HCT116 (cell line): Measurements from ENCODE around the gene VCX2. TPM values are rescaled to one million over a fixed set of nuclear protein-coding genes. Genes with fewer than 3 reads are reported as not detected.

Experiments used
- ATAC-seq: fragments of 200-7000 bp; cut with Tn5 transposase; 2 replicates; pipeline ENCODE4 v1.9.1; 2020; ENCODE audit warnings: mild to moderate bottlenecking, moderate library complexity
- BruUV-seq: library from RNA; stranded (reverse); fragments of 400-500 nt; replicated peaks from 2 replicates; lab custom pipeline; 2021; lab: Mats Ljungman, UMichigan
- CTCF ChIA-PET: fragments of 300-600 bp; sonication (Branson Sonifier 250); formaldehyde crosslinking; loops from one replicate; lab custom pipeline; 2021; ENCODE audit warnings: antibody characterized with exemption; lab: Charles Lee
- POLR2A ChIA-PET: fragments of 300-600, 350-600 bp; sonication (Branson Sonifier 250); formaldehyde crosslinking; loops from one replicate; lab custom pipeline; 2021; ENCODE audit warnings: antibody characterized with exemption; lab: Charles Lee
- RAD21 ChIA-PET, 2 experiments: fragments of 300-600 bp; sonication (Branson Sonifier 250); formaldehyde crosslinking; loops; one replicate each; lab custom pipeline; 2023; ENCODE audit warnings: low total read pairs in 2 of 2; ENCODE audit not compliant: uncharacterized antibody in 2 of 2, unreplicated experiment in 2 of 2, low non-redundant PET in 1 of 2; lab: Charles Lee
- DNase-seq: peaks from one replicate; pipeline ENCODE4 v3.0.0-alpha.2; 2010; ENCODE audit warnings: low read depth, low spot score
- H2AFZ ChIP-seq: fragments of 200-600 bp; shearing (Covaris generic), sonication (generic); 2 replicates; pipeline ENCODE4 v1.6.1; 2017; ENCODE audit warnings: low read depth, mixed run types, mixed read lengths, antibody characterized with exemption, low read length; ENCODE audit not compliant: poor library complexity, severe bottlenecking
- H3K27ac ChIP-seq: 2 replicates; pipeline ENCODE4 v1.5.1; 2012; ENCODE audit warnings: low read depth, low read length
- H3K27me3 ChIP-seq: fragments of 200-600 bp; sonication (generic); 2 replicates; pipeline ENCODE4 v1.6.1; 2016; ENCODE audit warnings: mixed run types, low read length, mixed read lengths; ENCODE audit not compliant: insufficient read depth
- H3K36me3 ChIP-seq, 2 experiments: fragments of 200-500 bp in 1 of 2; fragments of 200-600 bp in 1 of 2; sonication (Bioruptor generic) in 1 of 2; sonication (generic) in 1 of 2; 2 replicates each; pipeline versions ENCODE4 v1.5.1 to v1.6.1; 2014 to 2016; ENCODE audit warnings: low read length in 2 of 2, inconsistent platforms in 1 of 2, mixed read lengths in 1 of 2, mixed run types in 1 of 2; ENCODE audit not compliant: insufficient read depth in 2 of 2, control insufficient read depth in 1 of 2
- H3K4me1 ChIP-seq, 2 experiments: fragments of 200-600 bp in 1 of 2; sonication (generic) in 1 of 2; 2 replicates each; pipeline versions ENCODE4 v1.5.1 to v1.6.1; 2012 to 2017; ENCODE audit warnings: low read length in 2 of 2, inconsistent platforms in 1 of 2, mild to moderate bottlenecking in 1 of 2, mixed read lengths in 1 of 2, mixed run types in 1 of 2, moderate library complexity in 1 of 2; ENCODE audit not compliant: insufficient read depth in 2 of 2, control insufficient read depth in 1 of 2
- H3K4me2 ChIP-seq: fragments of 200-600 bp; sonication (generic); 2 replicates; pipeline ENCODE4 v1.6.1; 2017; ENCODE audit warnings: mixed run types, low read length, mixed read lengths
- H3K4me3 ChIP-seq, 2 experiments: fragments of 200-600 bp in 1 of 2; sonication (generic) in 1 of 2; replicated peaks in 1 of 2; 2 replicates each; pipeline ENCODE4 v1.5.1; 2011 to 2016; ENCODE audit warnings: low read length in 2 of 2, control low read depth in 1 of 2, low read depth in 1 of 2, mild to moderate bottlenecking in 1 of 2, mixed read lengths in 1 of 2, mixed run types in 1 of 2
- H3K79me2 ChIP-seq: fragments of 200-600 bp; sonication (generic); 2 replicates; pipeline ENCODE4 v1.6.1; 2017; ENCODE audit warnings: mild to moderate bottlenecking, mixed run types, low read length, moderate library complexity, mixed read lengths; ENCODE audit not compliant: insufficient read depth
- H3K9ac ChIP-seq: fragments of 200-600 bp; sonication (generic); 2 replicates; pipeline ENCODE4 v1.6.1; 2016; ENCODE audit warnings: low read length, mixed read lengths
- H3K9me2 ChIP-seq: fragments of 200-600 bp; sonication (generic), shearing (Covaris generic); 2 replicates; pipeline ENCODE4 v1.6.1; 2017; ENCODE audit warnings: mixed run types, mild to moderate bottlenecking, moderate library complexity; ENCODE audit not compliant: insufficient read depth
- H3K9me3 ChIP-seq, 2 experiments: fragments of 200-500 bp in 1 of 2; fragments of 200-600 bp in 1 of 2; sonication (Bioruptor generic) in 1 of 2; sonication (generic) in 1 of 2; 2 replicates each; pipeline ENCODE4 v1.6.1; 2014 to 2017; ENCODE audit warnings: low read length in 2 of 2, mixed read lengths in 2 of 2, inconsistent platforms in 1 of 2, low read depth in 1 of 2, mild to moderate bottlenecking in 1 of 2, mixed run types in 1 of 2, moderate library complexity in 1 of 2; ENCODE audit not compliant: control insufficient read depth in 1 of 2, insufficient read depth in 1 of 2
- H4K20me1 ChIP-seq: fragments of 200-600 bp; sonication (generic), shearing (Covaris generic); 2 replicates; pipeline ENCODE4 v1.6.1; 2017; ENCODE audit warnings: mixed run types, mild to moderate bottlenecking, moderate library complexity; ENCODE audit not compliant: insufficient read depth
- ATF3 ChIP-seq: IDR thresholded peaks from 2 replicates; pipeline ENCODE4 v1.6.1; 2012
- CBX3 ChIP-seq: IDR thresholded peaks from 2 replicates; pipeline ENCODE4 v1.6.1; 2012; ENCODE audit warnings: low read depth
- CTCF ChIP-seq, 3 experiments: fragments of 200-600 bp in 1 of 3; sonication (generic) in 1 of 3; IDR thresholded peaks in 2 of 3; conservative IDR thresholded peaks in 1 of 3; 2 replicates each; pipeline ENCODE4 v1.5.1; 2012 to 2017; ENCODE audit warnings: low read depth in 2 of 3, low read length in 2 of 3, antibody characterized with exemption in 1 of 3, borderline replicate concordance in 1 of 3, control low read depth in 1 of 3, mild to moderate bottlenecking in 1 of 3, mixed read lengths in 1 of 3, mixed run types in 1 of 3, moderate library complexity in 1 of 3; ENCODE audit not compliant: insufficient read depth in 1 of 3
- EGR1 ChIP-seq: IDR thresholded peaks from 2 replicates; pipeline ENCODE4 v1.6.1; 2012; ENCODE audit warnings: low read depth
- ELF1 ChIP-seq: IDR thresholded peaks from 2 replicates; pipeline ENCODE4 v1.6.1; 2012; ENCODE audit warnings: low read depth, borderline replicate concordance
- EZH2 ChIP-seq: fragments of 200-600 bp; sonication (generic); IDR thresholded peaks from 2 replicates; pipeline ENCODE4 v1.6.1; 2017; ENCODE audit warnings: antibody characterized with exemption, mixed run types
- EZH2phosphoT487 ChIP-seq: fragments of 200-600 bp; IDR thresholded peaks from 2 replicates; pipeline ENCODE4 v1.6.1; 2018; ENCODE audit warnings: antibody characterized with exemption, borderline replicate concordance
- FOSL1 ChIP-seq: IDR thresholded peaks from 2 replicates; pipeline ENCODE4 v1.6.1; 2012; ENCODE audit warnings: low read depth
- POLR2A ChIP-seq: IDR thresholded peaks from 2 replicates; pipeline ENCODE4 v1.7.0; 2011; ENCODE audit warnings: borderline replicate concordance; ENCODE audit not compliant: insufficient read depth, insufficient read length; ENCODE audit errors: extremely low read depth
- POLR2AphosphoS5 ChIP-seq: IDR thresholded peaks from 2 replicates; pipeline ENCODE4 v1.6.1; 2011; ENCODE audit warnings: mild to moderate bottlenecking, low read depth, low read length, moderate library complexity
- REST ChIP-seq: IDR thresholded peaks from 2 replicates; pipeline ENCODE4 v1.6.1; 2012; ENCODE audit warnings: low read depth
- SIN3A ChIP-seq: IDR thresholded peaks from 2 replicates; pipeline ENCODE4 v1.6.1; 2012; ENCODE audit warnings: low read depth
- SP1 ChIP-seq: IDR thresholded peaks from 2 replicates; pipeline ENCODE4 v1.6.1; 2012; ENCODE audit warnings: low read depth
- TCF7L2 ChIP-seq: IDR thresholded peaks from 2 replicates; pipeline ENCODE4 v1.7.0; 2011; ENCODE audit warnings: borderline replicate concordance, inconsistent platforms; ENCODE audit not compliant: insufficient read depth, insufficient read length; ENCODE audit errors: extremely low read depth
- YY1 ChIP-seq: IDR thresholded peaks from 2 replicates; pipeline ENCODE4 v1.6.1; 2011; ENCODE audit warnings: low read length, low read depth, moderate library complexity, mild to moderate bottlenecking; ENCODE audit not compliant: insufficient replicate concordance; ENCODE audit errors: extremely low read depth
- ZFX ChIP-seq: fragments of 450-650 bp; IDR thresholded peaks from 2 replicates; pipeline ENCODE4 v1.6.1; 2017
- ZNF274 ChIP-seq: fragments of 200-500 bp; sonication (Bioruptor generic); IDR thresholded peaks from 2 replicates; pipeline ENCODE4 v1.6.1; 2014; ENCODE audit warnings: mild to moderate bottlenecking, low read depth, low read length, inconsistent platforms
- intact Hi-C: fragments of 100-400 bp; cut with micrococcal nuclease; formaldehyde crosslinking; loops from 2 replicates; pipeline ENCODE4 v1.10.0; 2022
- total RNA-seq: library from RNA; stranded (reverse); gene quantifications from one replicate; pipeline ENCODE4 v1.2.1, GENCODE V29; 2021; ENCODE audit not compliant: unreplicated experiment

VCX2 gene
- total RNA-seq, 1 experiment from 2014 or later, result not detected

GRCh38 chrX:8138252-8138651 lies 32.8 kb downstream of the VCX2 start:
- Histone ChIP-seq H3K4me1 (no peaks in the 10 kb centered on the region), H3K9me2 (no peaks in the 10 kb centered on the region), H3K36me3 (no peaks in the 10 kb centered on the region), H3K4me2 (no peak overlapping the region), H4K20me1 (no peaks in the 10 kb centered on the region), H3K79me2 (no peaks in the 10 kb centered on the region), H3K27me3 (no peaks in the 10 kb centered on the region), H3K9me3 (no peaks in the 10 kb centered on the region), H3K4me3 (no peak overlapping the region), H3K27ac (no peak overlapping the region), H2AFZ (no peak overlapping the region), H3K9ac (no peak overlapping the region)
- TF ChIP-seq ZNF274, result no peak
- no peak for TF ChIP-seq YY1
- CTCF ChIA-PET, result no interaction called here
- BruUV-seq, result no TSS peak
- intact Hi-C loops, result no loop called here
- ATAC-seq (no peak), DNase-seq (no peak)
- RAD21 ChIA-PET, result no interaction called here
- POLR2A ChIA-PET, result no interaction called here

- ChIA-PET POLR2A (no interaction called here), RAD21 (no interaction called here), CTCF (no interaction called here)
- Histone ChIP-seq H3K36me3 (no peaks in the 10 kb centered on the region), H3K4me1 (no peaks in the 10 kb centered on the region), H3K9me2 (no peaks in the 10 kb centered on the region), H3K4me3 (no peak overlapping the region), H3K27ac (no peak overlapping the region), H3K27me3 (no peaks in the 10 kb centered on the region), H3K79me2 (no peaks in the 10 kb centered on the region), H3K4me2 (no peak overlapping the region), H3K9ac (no peak overlapping the region), H2AFZ (no peak overlapping the region), H3K9me3 (no peaks in the 10 kb centered on the region), H4K20me1 (no peaks in the 10 kb centered on the region)
- intact Hi-C loops, result no loop called here
- DNase-seq (no peak), ATAC-seq (no peak)
- TF ChIP-seq ATF3 (no peak), ZNF274 (no peak), REST (no peak), FOSL1 (no peak), SP1 (no peak), CBX3 (no peak), POLR2AphosphoS5 (no peak), EZH2phosphoT487 (no peak), POLR2A (no peak), ELF1 (no peak), EZH2 (no peak), CTCF (IDR thresholded peaks at IDR 0.05 in 2 of 3, conservative IDR thresholded peaks at IDR 0.05 in 1 of 3; ENCODE audit: borderline replicate concordance in 1 of 3, insufficient read depth in 1 of 3, low read depth in 2 of 3, low read length in 2 of 3) (no peak), SIN3A (no peak), EGR1 (no peak), ZFX (no peak), TCF7L2 (no peak)
- BruUV-seq, result no TSS peak
Measured at GRCh38 chrX:8126648-8127047, 44.4 kb downstream of the VCX2 start.
